Kidney (tissue), 14 donors: ENCODE data around the gene TOLLIP. TPM values are rescaled to one million over a fixed set of nuclear protein-coding genes. Genes with fewer than 3 reads are reported as not detected.

Source experiments
- DNase-seq, 5 donors: peaks; one replicate each; pipeline ENCODE4 v3.0.0-alpha.2; 2013 to 2020
- FAIRE-seq: peaks from 2 replicates; lab custom pipeline; 2012; peaks lifted over from hg19 to GRCh38; lab: Jason Lieb, UNC
- H3K27ac ChIP-seq, 2 donors: one replicate each; pipeline ENCODE4 v1.7.0; 2013; ENCODE audit warnings: low read depth in 2 of 2, low read length in 2 of 2, inconsistent platforms in 1 of 2
- H3K27me3 ChIP-seq: one replicate; pipeline ENCODE4 v1.7.1; 2013; ENCODE audit warnings: low read length, inconsistent platforms; ENCODE audit not compliant: control insufficient read depth, insufficient read depth
- H3K36me3 ChIP-seq, 3 donors: one replicate each; pipeline versions ENCODE4 v1.7.0 to v1.7.1; 2013; ENCODE audit warnings: low read length in 3 of 3, control low read depth in 1 of 3, inconsistent platforms in 1 of 3; ENCODE audit not compliant: insufficient read depth in 3 of 3, control insufficient read depth in 2 of 3
- H3K4me1 ChIP-seq, 3 donors: one replicate each; pipeline versions ENCODE4 v1.7.0 to v1.7.1; 2013; ENCODE audit warnings: low read length in 3 of 3, inconsistent platforms in 1 of 3, low read depth in 1 of 3; ENCODE audit not compliant: control insufficient read depth in 2 of 3, insufficient read depth in 2 of 3
- H3K4me3 ChIP-seq, 3 donors: one replicate each; pipeline versions ENCODE4 v1.7.0 to v1.8.1; 2013; ENCODE audit warnings: low read length in 3 of 3, control low read depth in 1 of 3, inconsistent platforms in 1 of 3
- H3K9ac ChIP-seq, 3 donors: one replicate each; pipeline versions ENCODE4 v1.7.0 to v1.7.1; 2013; ENCODE audit warnings: low read length in 3 of 3, control low read depth in 1 of 3, inconsistent platforms in 1 of 3
- H3K9me3 ChIP-seq, 3 donors: one replicate each; pipeline versions ENCODE4 v1.7.0 to v1.7.1; 2013; ENCODE audit warnings: low read length in 3 of 3, control low read depth in 1 of 3, inconsistent platforms in 1 of 3; ENCODE audit not compliant: control insufficient read depth in 2 of 3, insufficient read depth in 1 of 3
- CTCF ChIP-seq: IDR thresholded peaks from 3 replicates; pipeline ENCODE4 v1.5.1; 2012; ENCODE audit warnings: mild to moderate bottlenecking, moderate library complexity, borderline replicate concordance; ENCODE audit not compliant: insufficient read depth; ENCODE audit errors: extremely low read depth
- intact Hi-C: fragments of 100-400 bp; cut with DNase I; formaldehyde crosslinking; loops from one replicate; pipeline ENCODE4 v1.11.1; 2022
- polyA plus RNA-seq: library from polyadenylated mRNA; stranded (reverse); fragments of 350-450 nt; fragmentation: Illumina TruSeq; extraction: RNeasy Lipid Tissue Mini Kit (QIAGEN cat#74804); gene quantifications from one replicate; pipeline ENCODE4 v1.2.3, GENCODE V29; 2014; ENCODE audit warnings: low read depth, low replicate concordance; ENCODE audit not compliant: insufficient read depth
- total RNA-seq: library from RNA; stranded (reverse); fragmentation: NEBNext Ultra II Directional; extraction: Animal tissue kit (Norgen Biotek cat#: 25700); gene quantifications from one replicate; pipeline ENCODE4 v1.2.1, GENCODE V29; 2021
- donor health status: control.
- donor health status: control.
- donor health status: control.
- donor health status: control.
- donor health status: control.
- donor health status: DM: yes; HTN: yes; CAD: no.
- donor health status: Normal renal cell carcinoma (clear cell type).

TOLLIP gene
- total and polyA plus RNA-seq, 2 donors from 2014 or later = 65.5 to 88.0 TPM

GRCh38 chr11:1333860-1334259 is 24.4 kb upstream of the TOLLIP start:
- H3K27ac ChIP-seq = no peak overlapping the region
- H3K4me1 ChIP-seq = peaks cover 0 to 8% (median 7%) of the 10 kb centered on the region in 3 donors
- H3K9me3 ChIP-seq = peaks cover 0 to 1% (median 0%) of the 10 kb centered on the region in 3 donors
- no peaks in the 10 kb centered on the region for H3K36me3 ChIP-seq
- TF ChIP-seq CTCF = no peak
- no peaks in the 10 kb centered on the region for H3K27me3 ChIP-seq
- no peak for FAIRE-seq
- DNase-seq = no peak
- no peak overlapping the region for H3K4me3 ChIP-seq
- no peak overlapping the region for H3K9ac ChIP-seq
- intact Hi-C loops = no loop called here

GRCh38 chr11:1333091-1333772 is 23.8 kb upstream of the TOLLIP start:
- TF ChIP-seq CTCF = no peak
- no peak overlapping the region for H3K9ac ChIP-seq
- DNase-seq (no peak), FAIRE-seq (no peak)
- H3K4me3 ChIP-seq = no peak overlapping the region
- no peaks in the 10 kb centered on the region for H3K36me3 ChIP-seq
- intact Hi-C loops = no loop called here
- H3K4me1 ChIP-seq = peaks cover 0 to 8% (median 7%) of the 10 kb centered on the region in 3 donors
- no peak overlapping the region for H3K27ac ChIP-seq
- H3K9me3 ChIP-seq = peaks cover 0 to 6% (median 0%) of the 10 kb centered on the region in 3 donors
- no peaks in the 10 kb centered on the region for H3K27me3 ChIP-seq

- intact Hi-C loops = no loop called here
- Histone ChIP-seq H3K9ac (no peak overlapping the region), H3K4me1 (peaks cover 0 to 3% (median under 1%) of the 10 kb centered on the region in 3 donors), H3K27me3 (no peaks in the 10 kb centered on the region), H3K36me3 (no peaks in the 10 kb centered on the region), H3K9me3 (peaks cover 0 to 8% (median 7%) of the 10 kb centered on the region in 3 donors), H3K4me3 (no peak overlapping the region), H3K27ac (no peak overlapping the region)
- DNase-seq (no peak), FAIRE-seq (no peak)
- TF ChIP-seq CTCF = no peak
Measured at GRCh38 chr11:1330473-1330872, 21.0 kb upstream of the TOLLIP start.
